Measurements from ENCODE around the gene ETV6.

The ETV6 gene

GRCh38 chr12:11706509-11707379 is 57.3 kb downstream of the ETV6 start:
- TF ChIP-seq, protein P1, sequence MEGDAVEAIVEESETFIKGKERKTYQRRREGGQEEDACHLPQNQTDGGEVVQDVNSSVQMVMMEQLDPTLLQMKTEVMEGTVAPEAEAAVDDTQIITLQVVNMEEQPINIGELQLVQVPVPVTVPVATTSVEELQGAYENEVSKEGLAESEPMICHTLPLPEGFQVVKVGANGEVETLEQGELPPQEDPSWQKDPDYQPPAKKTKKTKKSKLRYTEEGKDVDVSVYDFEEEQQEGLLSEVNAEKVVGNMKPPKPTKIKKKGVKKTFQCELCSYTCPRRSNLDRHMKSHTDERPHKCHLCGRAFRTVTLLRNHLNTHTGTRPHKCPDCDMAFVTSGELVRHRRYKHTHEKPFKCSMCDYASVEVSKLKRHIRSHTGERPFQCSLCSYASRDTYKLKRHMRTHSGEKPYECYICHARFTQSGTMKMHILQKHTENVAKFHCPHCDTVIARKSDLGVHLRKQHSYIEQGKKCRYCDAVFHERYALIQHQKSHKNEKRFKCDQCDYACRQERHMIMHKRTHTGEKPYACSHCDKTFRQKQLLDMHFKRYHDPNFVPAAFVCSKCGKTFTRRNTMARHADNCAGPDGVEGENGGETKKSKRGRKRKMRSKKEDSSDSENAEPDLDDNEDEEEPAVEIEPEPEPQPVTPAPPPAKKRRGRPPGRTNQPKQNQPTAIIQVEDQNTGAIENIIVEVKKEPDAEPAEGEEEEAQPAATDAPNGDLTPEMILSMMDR (IDR thresholded peaks at IDR 0.05): no peak

DNA sequence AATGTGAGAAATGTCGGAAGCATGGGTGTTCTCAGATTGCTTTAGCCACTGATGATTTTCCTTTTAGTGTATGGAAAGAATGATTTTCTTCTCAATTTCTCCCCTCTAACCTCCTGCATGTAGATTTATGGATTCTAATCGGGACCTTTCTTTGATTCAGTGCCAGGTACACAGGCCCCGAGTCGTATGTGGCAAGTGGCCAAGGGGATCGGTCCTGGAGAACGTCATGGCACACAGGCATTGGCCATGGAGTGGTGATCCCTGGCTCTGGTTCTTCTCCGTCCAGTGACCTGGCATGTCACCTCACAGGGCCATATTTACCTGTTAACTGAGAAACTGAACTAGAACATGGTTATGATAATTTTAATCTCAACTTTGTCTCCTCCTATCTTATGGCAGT is 58.1 kb downstream of the ETV6 start:
- TF ChIP-seq, protein P1 (IDR thresholded peaks at IDR 0.05): no peak

DNA sequence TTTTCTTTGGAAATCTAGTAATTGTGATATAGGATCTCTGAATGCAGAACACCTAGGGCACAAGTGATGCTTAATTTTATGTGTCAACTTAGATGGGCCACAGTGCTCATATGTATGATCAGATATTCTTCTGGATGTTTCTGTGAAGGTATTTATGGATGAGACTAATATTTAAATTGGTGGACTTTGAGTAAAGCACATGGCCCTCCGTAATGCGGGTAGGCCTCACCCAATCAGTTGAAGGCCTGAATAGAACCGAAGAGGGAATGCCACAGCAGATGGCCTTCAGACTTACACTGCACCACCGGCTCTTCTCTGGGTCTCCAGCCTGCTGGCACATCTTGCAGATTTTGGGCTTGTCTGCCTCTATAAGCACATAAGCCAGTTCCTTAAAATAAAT is 60.0 kb downstream of the ETV6 start:
- TF ChIP-seq, protein P1 (IDR thresholded peaks at IDR 0.05): no peak

DNA sequence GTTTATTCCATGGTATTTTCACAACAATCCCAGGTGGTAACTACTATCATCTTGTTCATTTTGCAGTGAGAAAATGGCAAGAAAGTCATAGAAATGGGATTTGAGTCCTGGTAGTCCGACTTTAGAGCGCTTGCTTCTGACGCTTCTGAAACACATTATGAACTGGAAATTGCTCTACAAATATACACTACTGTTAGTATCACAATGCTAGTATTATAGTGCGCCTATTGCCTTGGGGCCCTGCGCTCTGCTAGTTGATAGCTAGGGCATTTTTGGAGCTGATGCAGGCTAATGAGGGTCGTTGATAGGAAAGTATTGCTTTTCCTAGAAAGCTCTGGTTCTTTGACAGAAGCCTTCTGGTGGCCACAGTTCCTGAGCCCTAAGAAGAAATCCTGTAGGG is 61.0 kb downstream of the ETV6 start:
- TF ChIP-seq, protein P1 (IDR thresholded peaks at IDR 0.05): no peak

- TF ChIP-seq, protein P1 (IDR thresholded peaks at IDR 0.05): no peak
Measured at GRCh38 chr12:11710906-11711305, 61.4 kb downstream of the ETV6 start.

DNA sequence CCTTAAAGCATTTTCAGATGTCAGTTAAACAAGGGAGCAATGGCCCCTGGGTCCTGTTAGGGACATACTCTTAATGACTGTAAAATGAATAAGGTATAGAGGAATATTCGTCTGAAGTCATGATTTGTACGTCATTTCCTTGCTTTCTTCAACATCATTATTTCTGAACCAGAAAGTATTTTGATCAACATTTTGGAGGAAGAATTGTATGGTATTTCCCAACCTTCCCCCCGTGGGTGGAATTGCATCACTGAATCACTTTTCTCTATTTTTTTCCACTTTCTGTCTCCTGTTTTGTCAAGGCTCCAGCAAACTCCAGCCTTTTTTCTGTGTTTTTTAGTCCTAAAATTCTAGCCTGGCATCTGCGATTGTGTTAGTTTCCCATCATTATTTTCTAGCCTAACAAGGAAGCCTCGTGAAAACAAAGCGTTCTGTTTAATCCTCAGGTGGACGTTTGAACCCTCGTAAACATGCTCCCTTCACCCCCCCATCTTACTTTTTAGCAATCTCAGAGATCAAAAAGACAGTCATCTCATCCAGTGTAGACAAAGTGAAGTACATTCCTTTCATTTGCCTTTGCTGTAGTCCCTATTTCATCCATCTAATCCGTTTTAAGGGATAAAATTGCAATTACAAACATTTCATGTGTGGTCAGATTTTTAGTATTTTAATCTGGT is 62.3 kb downstream of the ETV6 start:
- TF ChIP-seq, protein P1 (IDR thresholded peaks at IDR 0.05): no peak

DNA sequence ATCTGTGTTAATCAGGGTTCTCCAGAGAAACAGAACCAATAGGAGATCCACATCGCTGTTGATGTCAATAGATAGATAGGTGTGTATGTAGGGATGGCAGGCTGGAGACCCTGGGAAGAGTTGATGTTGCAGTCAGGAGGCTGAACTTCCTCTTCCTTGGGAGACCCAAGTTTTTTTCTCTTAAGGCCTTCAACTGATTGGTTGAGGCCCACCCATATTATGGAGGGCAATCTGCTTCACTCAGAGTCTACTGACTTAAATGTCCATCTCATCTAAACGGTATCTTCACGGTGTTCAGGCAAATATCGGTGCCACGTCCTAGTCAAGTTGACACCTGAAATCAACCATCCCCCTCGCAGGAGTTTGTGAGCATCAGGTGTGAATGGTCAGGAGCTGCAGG is 63.0 kb downstream of the ETV6 start:
- TF ChIP-seq, protein P1 (IDR thresholded peaks at IDR 0.05): no peak
